H1 (cell line): ENCODE measurements around the gene CLCN5. TPM values are rescaled to one million over a fixed set of nuclear protein-coding genes. Genes with fewer than 3 reads are reported as not detected.

Experiments
- CTCF ChIA-PET: fragments of 300-600 bp; sonication (Branson Sonifier 250); formaldehyde crosslinking; loops from one replicate; lab custom pipeline; 2021; ENCODE audit not compliant: partially characterized antibody; lab: Charles Lee
- POLR2A ChIA-PET: fragments of 300-600 bp; sonication (Branson Sonifier 250); formaldehyde crosslinking; loops from one replicate; lab custom pipeline; 2021; ENCODE audit warnings: inconsistent platforms; ENCODE audit not compliant: partially characterized antibody; lab: Charles Lee
- DNase-seq, 2 experiments: peaks; one replicate each; pipeline versions ENCODE4 v3.0.0 to v3.0.0-alpha.2; 2010 to 2022; ENCODE audit warnings: low spot score in 2 of 2, low read depth in 1 of 2, mixed read lengths in 1 of 2
- FAIRE-seq: peaks from 2 replicates; lab custom pipeline; 2011; peaks lifted over from hg19 to GRCh38; lab: Jason Lieb, UNC
- H2AFZ ChIP-seq: 2 replicates; pipeline ENCODE4 v1.8.1; 2012; ENCODE audit warnings: low read length, inconsistent platforms
- H2AK5ac ChIP-seq: 2 replicates; pipeline ENCODE4 v1.6.1; 2013; ENCODE audit warnings: low read depth, low read length
- H2BK120ac ChIP-seq: replicated peaks from 2 replicates; pipeline ENCODE3; 2013; ENCODE audit warnings: low read depth, low read length, inconsistent platforms
- H2BK12ac ChIP-seq: 2 replicates; pipeline ENCODE4 v1.6.1; 2013; ENCODE audit warnings: low read depth, low read length
- H2BK15ac ChIP-seq: 2 replicates; pipeline ENCODE4 v1.6.1; 2013; ENCODE audit warnings: low read length
- H2BK20ac ChIP-seq: 2 replicates; pipeline ENCODE4 v1.6.1; 2013; ENCODE audit warnings: low read length
- H2BK5ac ChIP-seq: 2 replicates; pipeline ENCODE4 v1.6.1; 2013; ENCODE audit warnings: low read depth, low read length
- H3K14ac ChIP-seq: 2 replicates; pipeline ENCODE4 v1.6.1; 2013; ENCODE audit warnings: inconsistent platforms; ENCODE audit not compliant: insufficient read length
- H3K18ac ChIP-seq: 2 replicates; pipeline ENCODE4 v1.6.1; 2013; ENCODE audit warnings: low read length; ENCODE audit errors: extremely low read depth
- H3K23ac ChIP-seq: 2 replicates; pipeline ENCODE4 v1.6.1; 2013; ENCODE audit warnings: inconsistent platforms; ENCODE audit not compliant: insufficient read length
- H3K23me2 ChIP-seq: 2 replicates; pipeline ENCODE4 v1.6.1; 2013; ENCODE audit warnings: low read depth, low read length
- H3K27ac ChIP-seq: 2 replicates; pipeline ENCODE4 v1.6.1; 2011; ENCODE audit warnings: low read depth, low read length, inconsistent platforms
- H3K27me3 ChIP-seq, 4 experiments: replicated peaks in 1 of 4; 1 replicate in 1 of 4; 2 replicates in 3 of 4; pipeline versions ENCODE4 v1.6.1 to v1.8.1; 2011 to 2013; ENCODE audit warnings: low read length in 3 of 4, mild to moderate bottlenecking in 3 of 4, inconsistent platforms in 2 of 4, mixed read lengths in 2 of 4, moderate library complexity in 1 of 4; ENCODE audit not compliant: control insufficient read depth in 3 of 4, insufficient read depth in 3 of 4; ENCODE audit errors: extremely low read depth in 1 of 4
- H3K36me3 ChIP-seq, 4 experiments: 2 replicates each; pipeline versions ENCODE4 v1.6.1 to v1.8.1; 2011 to 2013; ENCODE audit warnings: mild to moderate bottlenecking in 4 of 4, low read length in 3 of 4, moderate library complexity in 2 of 4, control low read depth in 1 of 4, inconsistent platforms in 1 of 4; ENCODE audit not compliant: insufficient read depth in 4 of 4, control insufficient read depth in 2 of 4
- H3K4ac ChIP-seq: replicated peaks from 2 replicates; pipeline ENCODE3; 2013; ENCODE audit warnings: low read length, low read depth, mixed read lengths, inconsistent platforms; ENCODE audit not compliant: insufficient read length
- H3K4me1 ChIP-seq, 4 experiments: replicated peaks in 1 of 4; 1 replicate in 1 of 4; 2 replicates in 3 of 4; pipeline versions ENCODE4 v1.6.1 to v1.8.1; 2011 to 2013; ENCODE audit warnings: low read length in 3 of 4, inconsistent platforms in 2 of 4, mixed read lengths in 1 of 4; ENCODE audit not compliant: insufficient read depth in 4 of 4, control insufficient read depth in 3 of 4
- H3K4me2 ChIP-seq, 2 experiments: 2 replicates each; pipeline versions ENCODE4 v1.6.1 to v1.8.1; 2011 to 2013; ENCODE audit warnings: low read depth in 2 of 2, low read length in 2 of 2, control low read depth in 1 of 2, inconsistent platforms in 1 of 2, mild to moderate bottlenecking in 1 of 2; ENCODE audit not compliant: insufficient read depth in 1 of 2
- H3K4me3 ChIP-seq, 4 experiments: fragments of 200-600, 300-600 bp in 1 of 4; sonication (generic), shearing (Covaris generic), sonication (Bioruptor Twin) in 1 of 4; 2 replicates each; pipeline versions ENCODE4 v1.5.1 to v1.8.1; 2011 to 2016; ENCODE audit warnings: low read length in 4 of 4, low read depth in 3 of 4, control low read depth in 2 of 4, inconsistent platforms in 2 of 4, mild to moderate bottlenecking in 2 of 4, mixed read lengths in 1 of 4, moderate library complexity in 1 of 4; ENCODE audit not compliant: insufficient read depth in 2 of 4; ENCODE audit errors: extremely low read depth in 1 of 4
- H3K56ac ChIP-seq: replicated peaks from 2 replicates; pipeline ENCODE3; 2013; ENCODE audit warnings: low read depth, mild to moderate bottlenecking, mixed read lengths, low read length, inconsistent platforms; ENCODE audit not compliant: insufficient read length
- H3K79me1 ChIP-seq: 2 replicates; pipeline ENCODE4 v1.6.1; 2013; ENCODE audit warnings: low read depth, low read length, control low read depth
- H3K79me2 ChIP-seq, 2 experiments: 2 replicates each; pipeline versions ENCODE4 v1.6.1 to v1.8.1; 2012 to 2013; ENCODE audit warnings: low read length in 2 of 2, mild to moderate bottlenecking in 2 of 2, inconsistent platforms in 1 of 2; ENCODE audit not compliant: insufficient read depth in 2 of 2, control insufficient read depth in 1 of 2
- H3K9ac ChIP-seq, 4 experiments: replicated peaks in 1 of 4; 1 replicate in 1 of 4; 2 replicates in 3 of 4; pipeline versions ENCODE4 v1.6.1 to v1.8.1; 2011 to 2013; ENCODE audit warnings: low read depth in 3 of 4, low read length in 3 of 4, control low read depth in 2 of 4, mild to moderate bottlenecking in 2 of 4, moderate library complexity in 2 of 4, inconsistent platforms in 1 of 4; ENCODE audit errors: extremely low read depth in 1 of 4
- H3K9me3 ChIP-seq, 2 experiments: 2 replicates each; pipeline versions ENCODE4 v1.6.1 to v1.8.1; 2012 to 2013; ENCODE audit warnings: mild to moderate bottlenecking in 2 of 2, moderate library complexity in 2 of 2, control low read depth in 1 of 2, inconsistent platforms in 1 of 2, low read depth in 1 of 2, low read length in 1 of 2, mixed read lengths in 1 of 2; ENCODE audit not compliant: insufficient read depth in 2 of 2
- H4K20me1 ChIP-seq, 2 experiments: replicated peaks in 1 of 2; 2 replicates each; pipeline versions ENCODE3 to v1.8.1; 2011 to 2013; ENCODE audit warnings: inconsistent platforms in 2 of 2, low read length in 2 of 2, mild to moderate bottlenecking in 1 of 2; ENCODE audit not compliant: insufficient read depth in 2 of 2, control insufficient read depth in 1 of 2
- H4K5ac ChIP-seq: 2 replicates; pipeline ENCODE4 v1.6.1; 2013; ENCODE audit warnings: low read length, low read depth, mixed read lengths, inconsistent platforms; ENCODE audit not compliant: insufficient read length
- H4K8ac ChIP-seq: 2 replicates; pipeline ENCODE4 v1.8.0; 2013; ENCODE audit warnings: mild to moderate bottlenecking, moderate library complexity, low read length, inconsistent platforms; ENCODE audit not compliant: insufficient read depth; ENCODE audit errors: extremely low read depth
- H4K91ac ChIP-seq: replicated peaks from 2 replicates; pipeline ENCODE3; 2013; ENCODE audit warnings: low read length, mixed read lengths, inconsistent platforms; ENCODE audit not compliant: insufficient read length
- BCL11A ChIP-seq, 2 experiments: IDR thresholded peaks; one replicate each; pipeline ENCODE4 v1.6.1; 2011; ENCODE audit warnings: low read depth in 2 of 2, low read length in 2 of 2, mild to moderate bottlenecking in 2 of 2
- CEBPB ChIP-seq: IDR thresholded peaks from 2 replicates; pipeline ENCODE4 v1.6.1; 2012; ENCODE audit warnings: low read depth, low read length
- CHD1 ChIP-seq: IDR thresholded peaks from 2 replicates; pipeline ENCODE4 v1.6.1; 2012; ENCODE audit warnings: low read depth, low read length, improper control_type of control experiment
- CHD2 ChIP-seq: IDR thresholded peaks from 2 replicates; pipeline ENCODE4 v1.6.1; 2012; ENCODE audit warnings: low read length, improper control_type of control experiment
- CTBP2 ChIP-seq: IDR thresholded peaks from 2 replicates; pipeline ENCODE4 v1.7.0; 2011; ENCODE audit warnings: borderline replicate concordance, mild to moderate bottlenecking, moderate library complexity, mixed read lengths, low read length; ENCODE audit not compliant: insufficient read depth, insufficient read length
- NANOG ChIP-seq: IDR thresholded peaks from 2 replicates; pipeline ENCODE4 v1.6.1; 2011; ENCODE audit warnings: low read length, low read depth, mild to moderate bottlenecking, inconsistent platforms; ENCODE audit not compliant: insufficient read depth, poor library complexity, severe bottlenecking
- SP4 ChIP-seq: IDR thresholded peaks from 2 replicates; pipeline ENCODE4 v1.6.1; 2012; ENCODE audit warnings: low read length, inconsistent platforms
- SUZ12 ChIP-seq: fragments of 200-600 bp; sonication (generic); IDR thresholded peaks from 2 replicates; pipeline ENCODE4 v1.6.1; 2012; ENCODE audit warnings: mild to moderate bottlenecking, inconsistent platforms, low read length, moderate library complexity, mixed read lengths
- TCF12 ChIP-seq: IDR thresholded peaks from 2 replicates; pipeline ENCODE4 v1.6.1; 2011; ENCODE audit warnings: low read depth, mild to moderate bottlenecking, low read length
- TEAD4 ChIP-seq: IDR thresholded peaks from 2 replicates; pipeline ENCODE4 v1.6.1; 2012; ENCODE audit warnings: low read depth, low read length, inconsistent platforms, mixed read lengths
- WGBS, 2 experiments: shearing (Covaris generic) in 1 of 2; methylation state at CpG; one replicate each; pipeline versions ENCODE4 v1.1.6 to v1.1.7; 2013 to 2015; ENCODE audit warnings: low lambda C conversion rate in 2 of 2, mixed read lengths in 2 of 2, inconsistent platforms in 1 of 2, low coverage in 1 of 2, missing lambda C conversion rate in 1 of 2; ENCODE audit not compliant: insufficient replicate concordance in 2 of 2, insufficient coverage in 1 of 2, insufficient read length in 1 of 2; ENCODE audit errors: extremely low coverage in 1 of 2, missing lambda C conversion rate in 1 of 2; 5-methylcytosine and 5-hydroxymethylcytosine counted together
- polyA plus RNA-seq, 7 experiments: library from polyadenylated mRNA; depleted of rRNA in 3 of 7; stranded (reverse) in 5 of 7; unstranded in 2 of 7; fragments of >200 nt in 5 of 7; fragments of 200-250 nt in 2 of 7; gene quantifications; 1 replicate in 5 of 7; 2 replicates in 1 of 7; 4 replicates in 1 of 7; pipeline versions ENCODE4 v1.2.1 to v1.2.3, GENCODE V29; 2011 to 2013; ENCODE audit warnings: missing spikeins in 2 of 7, mixed read lengths in 2 of 7
- total RNA-seq: library from RNA; stranded (reverse); fragmentation: NEBNext Ultra II Directional; extraction: Animal tissue kit (Norgen Biotek cat#: 25700); gene quantifications from 2 replicates; pipeline ENCODE4 v1.2.1, GENCODE V29; 2021
- TF ChIP-seq, protein P1 (sequence below): IDR thresholded peaks from 2 replicates; pipeline ENCODE4 v1.6.1; 2012; ENCODE audit warnings: inconsistent platforms

Gene CLCN5
- total and polyA plus RNA-seq, 2 of the 8 experiments (the other 6 are each of a cell fraction or from before 2014, with no cell fraction given): 4.2 to 9.7 TPM

DNA sequence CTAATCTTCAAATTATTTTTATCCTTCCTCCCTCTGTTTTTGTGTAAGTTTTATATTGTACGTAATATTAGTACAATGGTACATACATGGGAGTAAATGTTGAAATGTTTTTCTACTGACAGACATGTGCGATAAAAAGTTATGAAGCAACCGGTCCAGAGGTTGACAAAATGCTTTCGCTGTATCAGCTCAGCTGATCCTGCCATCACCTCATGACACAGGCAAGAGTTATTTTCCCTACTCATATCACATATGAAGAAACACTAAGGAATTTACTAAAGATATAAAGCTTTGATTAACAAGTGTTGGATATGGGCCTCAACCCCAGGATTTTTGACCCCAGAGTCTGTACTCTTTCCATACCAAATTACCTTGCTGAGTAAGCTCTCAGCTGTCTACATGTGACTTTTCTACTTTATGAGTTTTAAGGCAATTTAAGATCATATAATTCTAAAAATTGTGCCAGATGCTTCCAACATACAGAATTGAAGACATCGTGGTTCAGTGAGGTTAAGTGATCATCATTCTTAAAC, 50.0 kb downstream of the CLCN5 start:
- H4K91ac ChIP-seq: no peak overlapping the region
- no peak for FAIRE-seq
- no peak overlapping the region for H2BK5ac ChIP-seq
- H3K9me3 ChIP-seq: no peaks in the 10 kb centered on the region
- H4K5ac ChIP-seq: no peak overlapping the region
- H3K14ac ChIP-seq: no peak overlapping the region
- H4K20me1 ChIP-seq: no peaks in the 10 kb centered on the region
- H2AK5ac ChIP-seq: no peak overlapping the region
- H3K4me2 ChIP-seq: no peak overlapping the region
- no peaks in the 10 kb centered on the region for H3K23me2 ChIP-seq
- no peak overlapping the region for H2BK20ac ChIP-seq
- H3K27ac ChIP-seq: no peak overlapping the region
- no peak overlapping the region for H2BK12ac ChIP-seq
- no peaks in the 10 kb centered on the region for H3K4me1 ChIP-seq
- no peak overlapping the region for H3K18ac ChIP-seq
- no peaks in the 10 kb centered on the region for H3K36me3 ChIP-seq
- DNase-seq: no peak
- no peak overlapping the region for H4K8ac ChIP-seq
- no peaks in the 10 kb centered on the region for H3K79me1 ChIP-seq
- no peak overlapping the region for H3K4me3 ChIP-seq
- no peak overlapping the region for H3K4ac ChIP-seq
- CTCF ChIA-PET: no interaction called here
- no peak overlapping the region for H3K9ac ChIP-seq
- no peak overlapping the region for H2BK15ac ChIP-seq
- H2AFZ ChIP-seq: no peak overlapping the region
- H3K27me3 ChIP-seq: no peaks in the 10 kb centered on the region
- no peaks in the 10 kb centered on the region for H3K79me2 ChIP-seq
- H2BK120ac ChIP-seq: no peak overlapping the region
- H3K23ac ChIP-seq: no peak overlapping the region
- H3K56ac ChIP-seq: no peak overlapping the region
- TF ChIP-seq TCF12: no peak
- no peak for TF ChIP-seq CEBPB
- TF ChIP-seq CHD1: no peak
- TF ChIP-seq, protein P1, sequence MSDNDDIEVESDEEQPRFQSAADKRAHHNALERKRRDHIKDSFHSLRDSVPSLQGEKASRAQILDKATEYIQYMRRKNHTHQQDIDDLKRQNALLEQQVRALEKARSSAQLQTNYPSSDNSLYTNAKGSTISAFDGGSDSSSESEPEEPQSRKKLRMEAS: no peak
- no peak for TF ChIP-seq NANOG
- TF ChIP-seq TEAD4: no peak
- TF ChIP-seq SUZ12: no peak
- no peak for TF ChIP-seq CHD2
- no peak for TF ChIP-seq SP4
- no peak for TF ChIP-seq CTBP2
- TF ChIP-seq BCL11A (IDR thresholded peaks at IDR 0.05; ENCODE audit: low read depth in 2 of 2, low read length in 2 of 2): no peak
- WGBS, 2 experiments: 90% methylated on average over 5 of the region's 5 CpGs; no CpG with 5 or more reads in 1 of the 2 experiments
- POLR2A ChIA-PET: no interaction called here
